AG10803 (cell line): Measurements from ENCODE around the gene CACNA1C.
"Not testable (repeated sequence)": the region's sequence is repeated elsewhere in the genome, so short reads cannot be mapped to it uniquely, and the experiment has no call there.

Experiments
- DNase-seq: peaks from one replicate; pipeline ENCODE4 v3.0.0; 2010; ENCODE audit warnings: low read depth
- H3K4me3 ChIP-seq: 2 replicates; pipeline ENCODE4 v1.5.1; 2011; ENCODE audit warnings: mild to moderate bottlenecking, low read length, control low read depth
- CTCF ChIP-seq: conservative IDR thresholded peaks from 2 replicates; pipeline ENCODE4 v1.5.1; 2011; ENCODE audit warnings: mild to moderate bottlenecking, low read length, control low read depth, inconsistent platforms

CACNA1C gene

GRCh38 chr12:2129076-2129475 is 76.3 kb downstream of the CACNA1C start:
- DNase-seq = peak; percentile 87
- H3K4me3 ChIP-seq = no peak overlapping the region
- TF ChIP-seq CTCF = no peak

GRCh38 chr12:2135661-2136418 is 83.1 kb downstream of the CACNA1C start:
- DNase-seq, H3K4me3 ChIP-seq: not testable (repeated sequence)

- no peak for TF ChIP-seq CTCF
- DNase-seq = no peak
- no peak overlapping the region for H3K4me3 ChIP-seq
These were observed 84.1 kb downstream of the CACNA1C start for GRCh38 chr12:2136901-2137300.

- H3K4me3 ChIP-seq = no peak overlapping the region
- no peak for DNase-seq
- TF ChIP-seq CTCF = no peak
These were observed 84.9 kb downstream of the CACNA1C start for GRCh38 chr12:2137711-2138110.

- DNase-seq = no peak
- H3K4me3 ChIP-seq = no peak overlapping the region
- TF ChIP-seq CTCF = no peak
These were observed 85.5 kb downstream of the CACNA1C start for GRCh38 chr12:2138294-2138693.

GRCh38 chr12:2138871-2139308 is 86.1 kb downstream of the CACNA1C start:
- H3K4me3 ChIP-seq = no peak overlapping the region
- DNase-seq = no peak
- no peak for TF ChIP-seq CTCF

- no peak for TF ChIP-seq CTCF
- no peak for DNase-seq
- no peak overlapping the region for H3K4me3 ChIP-seq
These were observed 86.9 kb downstream of the CACNA1C start for GRCh38 chr12:2139651-2140050.
